Natural killer cell (primary cell): ENCODE measurements around the gene RDH13. TPM values are rescaled to one million over a fixed set of nuclear protein-coding genes. Genes with fewer than 3 reads are reported as not detected.

ENCODE experiments used
- ATAC-seq, 3 donors: fragments of 150-1000 bp in 2 of 3; fragments of 200-7000 bp in 1 of 3; cut with Tn5 transposase; 1 replicate in 1 of 3; 2 replicates in 2 of 3; pipeline ENCODE4 v1.10.0; 2021; ENCODE audit warnings: mild to moderate bottlenecking in 2 of 3, moderate library complexity in 2 of 3
- DNase-seq, 2 donors: peaks; one replicate each; pipeline versions ENCODE4 v3.0.0 to v3.0.0-alpha.2; 2013 to 2021; ENCODE audit warnings: mixed read lengths in 1 of 2
- H3K27ac ChIP-seq: one replicate; pipeline ENCODE4 v1.5.1; 2013; ENCODE audit warnings: mild to moderate bottlenecking, low read length
- H3K27me3 ChIP-seq: one replicate; pipeline ENCODE4 v1.6.1; 2013; ENCODE audit warnings: low read length; ENCODE audit not compliant: control insufficient read depth, insufficient read depth
- H3K36me3 ChIP-seq: one replicate; pipeline ENCODE4 v1.6.1; 2013; ENCODE audit warnings: low read length; ENCODE audit not compliant: control insufficient read depth, insufficient read depth
- H3K4me1 ChIP-seq: one replicate; pipeline ENCODE4 v1.6.1; 2013; ENCODE audit warnings: low read length; ENCODE audit not compliant: control insufficient read depth, insufficient read depth
- H3K4me3 ChIP-seq: one replicate; pipeline ENCODE4 v1.5.1; 2013; ENCODE audit warnings: low read length
- H3K9me3 ChIP-seq: one replicate; pipeline ENCODE4 v1.6.1; 2013; ENCODE audit warnings: low read length; ENCODE audit not compliant: control insufficient read depth, insufficient read depth
- H3K27ac Mint-ChIP-seq, 2 donors: one replicate each; pipeline ENCODE4 v1.8.0; 2022; ENCODE audit warnings: mild to moderate bottlenecking in 2 of 2, mixed read lengths in 2 of 2, moderate library complexity in 1 of 2
- H3K27me3 Mint-ChIP-seq, 2 donors: one replicate each; pipeline ENCODE4 v1.8.0; 2022; ENCODE audit warnings: low read depth in 2 of 2, mixed read lengths in 2 of 2
- H3K36me3 Mint-ChIP-seq: one replicate; pipeline ENCODE4 v1.8.0; 2022; ENCODE audit warnings: mixed read lengths
- H3K4me1 Mint-ChIP-seq, 2 donors: one replicate each; pipeline ENCODE4 v1.8.0; 2022; ENCODE audit warnings: mixed read lengths in 2 of 2
- H3K4me3 Mint-ChIP-seq: one replicate; pipeline ENCODE4 v1.8.0; 2022; ENCODE audit warnings: mild to moderate bottlenecking, moderate library complexity, mixed read lengths
- H3K9me3 Mint-ChIP-seq, 2 donors: one replicate each; pipeline ENCODE4 v1.8.0; 2022; ENCODE audit warnings: mixed read lengths in 2 of 2
- WGBS: methylation state at CpG from one replicate; pipeline ENCODE4 v1.1.7; 2013; ENCODE audit warnings: missing lambda C conversion rate; ENCODE audit not compliant: insufficient coverage; 5-methylcytosine and 5-hydroxymethylcytosine counted together
- intact Hi-C: fragments of 100-400 bp; cut with micrococcal nuclease; formaldehyde crosslinking; loops from one replicate; pipeline ENCODE4 v1.14.2; 2022
- total RNA-seq, 4 donors: library from RNA; stranded (reverse); fragments of 120-200 nt in 1 of 4; gene quantifications; one replicate each; pipeline versions ENCODE4 v1.2.3 to v1.2.4, GENCODE V29; 2013 to 2022
- TF ChIP-seq, protein P1 (sequence below): fragments of 200-600 bp; IDR thresholded peaks from one replicate; pipeline ENCODE4 v1.8.0; 2022; ENCODE audit warnings: antibody characterized with exemption

RDH13 gene
- total RNA-seq, 3 donors from 2014 or later (not counting 1 experiment from before 2014, with no cell fraction given), result 18.2 to 25.3 (median 19.3) TPM

DNA sequence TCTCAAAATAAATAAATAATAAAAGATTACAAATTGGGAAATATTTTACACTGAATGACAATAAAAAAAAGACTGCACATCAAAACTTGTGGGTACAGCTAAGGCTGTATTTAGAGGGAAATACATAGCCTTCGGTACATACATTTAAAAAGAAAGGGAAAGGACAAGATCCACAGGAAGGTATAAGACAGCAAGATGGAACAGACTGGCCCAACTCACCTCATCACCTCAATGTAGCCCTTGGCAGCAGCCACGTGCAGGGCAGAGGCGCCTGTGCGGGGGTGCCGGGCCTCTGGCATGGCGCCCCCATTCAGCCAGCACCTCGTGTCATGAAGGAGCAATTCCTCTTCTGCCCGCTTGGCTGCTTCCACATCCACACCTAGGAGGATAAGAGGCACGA, 40.2 kb upstream of the RDH13 start:
- no peak overlapping the region for H3K27ac ChIP-seq
- H3K27me3 Mint-ChIP-seq, result no peaks in the 10 kb centered on the region
- H3K9me3 Mint-ChIP-seq, result no peaks in the 10 kb centered on the region
- H3K4me1 ChIP-seq, result no peaks in the 10 kb centered on the region
- ATAC-seq, result no peak
- H3K4me3 ChIP-seq, result no peak overlapping the region
- TF ChIP-seq, protein P1, sequence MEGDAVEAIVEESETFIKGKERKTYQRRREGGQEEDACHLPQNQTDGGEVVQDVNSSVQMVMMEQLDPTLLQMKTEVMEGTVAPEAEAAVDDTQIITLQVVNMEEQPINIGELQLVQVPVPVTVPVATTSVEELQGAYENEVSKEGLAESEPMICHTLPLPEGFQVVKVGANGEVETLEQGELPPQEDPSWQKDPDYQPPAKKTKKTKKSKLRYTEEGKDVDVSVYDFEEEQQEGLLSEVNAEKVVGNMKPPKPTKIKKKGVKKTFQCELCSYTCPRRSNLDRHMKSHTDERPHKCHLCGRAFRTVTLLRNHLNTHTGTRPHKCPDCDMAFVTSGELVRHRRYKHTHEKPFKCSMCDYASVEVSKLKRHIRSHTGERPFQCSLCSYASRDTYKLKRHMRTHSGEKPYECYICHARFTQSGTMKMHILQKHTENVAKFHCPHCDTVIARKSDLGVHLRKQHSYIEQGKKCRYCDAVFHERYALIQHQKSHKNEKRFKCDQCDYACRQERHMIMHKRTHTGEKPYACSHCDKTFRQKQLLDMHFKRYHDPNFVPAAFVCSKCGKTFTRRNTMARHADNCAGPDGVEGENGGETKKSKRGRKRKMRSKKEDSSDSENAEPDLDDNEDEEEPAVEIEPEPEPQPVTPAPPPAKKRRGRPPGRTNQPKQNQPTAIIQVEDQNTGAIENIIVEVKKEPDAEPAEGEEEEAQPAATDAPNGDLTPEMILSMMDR, result no peak
- no peaks in the 10 kb centered on the region for H3K36me3 Mint-ChIP-seq
- H3K36me3 ChIP-seq, result peaks cover 33% of the 10 kb centered on the region
- no peak overlapping the region for H3K4me3 Mint-ChIP-seq
- DNase-seq, result no peak
- WGBS, result 96% methylated on average over 9 of the region's 9 CpGs
- intact Hi-C loops, result no loop called here
- H3K9me3 ChIP-seq, result peaks cover 3% of the 10 kb centered on the region
- peaks cover 5 to 7% of the 10 kb centered on the region in 2 donors for H3K4me1 Mint-ChIP-seq
- H3K27me3 ChIP-seq, result no peaks in the 10 kb centered on the region
- H3K27ac Mint-ChIP-seq, result no peak overlapping the region

DNA sequence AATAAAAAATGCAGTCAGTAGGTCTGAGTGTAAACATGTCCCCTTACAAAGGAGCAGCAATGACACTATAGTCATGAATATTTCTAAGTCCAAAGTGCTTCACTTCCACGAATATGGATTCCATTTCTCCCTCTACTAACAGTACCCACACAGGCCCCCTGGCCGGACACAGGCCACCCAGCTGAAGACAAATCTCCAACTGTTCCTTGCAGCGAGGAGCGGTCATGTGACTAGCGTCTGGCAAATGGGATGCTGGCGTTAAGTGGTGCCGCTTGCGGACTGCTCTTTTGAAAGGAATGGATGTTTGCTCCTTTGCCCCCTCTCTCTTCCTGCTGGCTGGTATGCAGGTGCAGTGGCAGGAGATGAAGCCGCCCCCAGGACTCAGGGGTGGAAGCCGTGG, 38.3 kb upstream of the RDH13 start:
- WGBS, result 88% methylated on average over 10 of the region's 10 CpGs
- H3K36me3 ChIP-seq, result peaks cover 37% of the 10 kb centered on the region
- H3K27ac ChIP-seq, result no peak overlapping the region
- H3K27me3 ChIP-seq, result no peaks in the 10 kb centered on the region
- no peak overlapping the region for H3K27ac Mint-ChIP-seq
- H3K4me3 Mint-ChIP-seq, result no peak overlapping the region
- H3K9me3 ChIP-seq, result peaks cover 3% of the 10 kb centered on the region
- H3K27me3 Mint-ChIP-seq, result no peaks in the 10 kb centered on the region
- H3K36me3 Mint-ChIP-seq, result no peaks in the 10 kb centered on the region
- DNase-seq (no peak), ATAC-seq (no peak)
- intact Hi-C loops, result no loop called here
- no peaks in the 10 kb centered on the region for H3K9me3 Mint-ChIP-seq
- no peaks in the 10 kb centered on the region for H3K4me1 ChIP-seq
- TF ChIP-seq, protein P1, result no peak
- H3K4me1 Mint-ChIP-seq, result peaks cover 0 to 10% of the 10 kb centered on the region in 2 donors
- H3K4me3 ChIP-seq, result no peak overlapping the region

DNA sequence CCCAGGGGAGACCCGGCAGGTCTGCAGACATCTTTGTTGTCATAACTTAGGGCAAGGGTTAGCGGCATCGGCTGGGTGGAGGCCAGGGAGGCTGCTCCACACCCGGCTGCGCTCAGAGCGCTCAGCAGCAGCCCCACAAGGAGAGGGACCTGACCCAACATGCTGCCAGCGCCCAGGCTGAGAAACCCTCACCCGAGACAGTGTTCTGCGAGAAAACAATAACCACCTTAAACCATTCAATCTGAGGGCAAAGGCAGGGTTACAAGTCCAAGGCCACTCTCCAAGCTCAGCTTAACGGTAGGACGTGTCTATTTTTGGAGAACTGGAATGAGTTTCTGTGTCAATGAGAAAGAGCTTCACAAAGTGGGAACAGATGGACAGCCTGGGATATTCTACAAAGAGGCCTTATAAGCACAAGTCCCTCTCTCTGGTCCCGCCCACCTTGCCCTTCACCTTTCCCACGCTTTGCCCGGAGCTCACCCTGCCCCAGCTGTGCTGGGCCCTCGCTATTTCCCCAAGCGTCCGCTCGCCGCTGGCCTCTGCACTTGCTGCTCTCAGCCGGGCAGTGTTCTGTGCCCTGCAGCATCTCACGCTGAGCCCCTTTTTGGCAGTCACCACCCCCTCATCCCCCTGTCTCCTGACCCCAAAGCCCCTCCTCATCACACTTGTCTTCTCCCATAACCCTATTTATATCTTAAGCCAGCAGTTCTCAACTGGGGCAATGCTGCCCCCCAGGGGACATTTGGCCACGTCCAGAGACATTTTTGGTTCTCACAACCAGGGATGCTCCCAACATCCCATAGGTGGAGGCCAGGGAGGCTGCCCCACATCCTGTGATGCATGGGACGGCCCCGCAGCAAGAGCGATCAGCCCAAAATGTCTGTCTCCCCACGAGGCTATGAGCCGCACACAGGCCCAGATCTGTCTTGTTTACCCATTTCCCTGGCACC, 36.9 kb upstream of the RDH13 start:
- Mint-ChIP-seq H3K9me3 (no peaks in the 10 kb centered on the region), H3K27ac (no peak overlapping the region), H3K27me3 (no peaks in the 10 kb centered on the region), H3K36me3 (no peaks in the 10 kb centered on the region), H3K4me1 (peaks cover 0 to 10% of the 10 kb centered on the region in 2 donors), H3K4me3 (no peak overlapping the region)
- no peak overlapping the region for H3K27ac ChIP-seq
- H3K27me3 ChIP-seq, result no peaks in the 10 kb centered on the region
- TF ChIP-seq, protein P1, result no peak
- H3K36me3 ChIP-seq, result peaks cover 42% of the 10 kb centered on the region
- intact Hi-C loops, result no loop called here
- DNase-seq (no peak), ATAC-seq (no peak)
- no peaks in the 10 kb centered on the region for H3K4me1 ChIP-seq
- no peak overlapping the region for H3K4me3 ChIP-seq
- H3K9me3 ChIP-seq, result peaks cover 3% of the 10 kb centered on the region
- 96% methylated on average over 26 of the region's 27 CpGs for WGBS
